Activated CD4-positive, CD25-positive, alpha-beta regulatory T cell treated with anti-CD3 and anti-CD28 coated beads, Interleukin-2, amount 50 U/mL, for 72 hours (primary cell): Measurements from ENCODE around the gene PHF1.

Experiments
- DNase-seq: peaks from one replicate; pipeline ENCODE4 v3.0.0; 2021

The PHF1 gene

DNA sequence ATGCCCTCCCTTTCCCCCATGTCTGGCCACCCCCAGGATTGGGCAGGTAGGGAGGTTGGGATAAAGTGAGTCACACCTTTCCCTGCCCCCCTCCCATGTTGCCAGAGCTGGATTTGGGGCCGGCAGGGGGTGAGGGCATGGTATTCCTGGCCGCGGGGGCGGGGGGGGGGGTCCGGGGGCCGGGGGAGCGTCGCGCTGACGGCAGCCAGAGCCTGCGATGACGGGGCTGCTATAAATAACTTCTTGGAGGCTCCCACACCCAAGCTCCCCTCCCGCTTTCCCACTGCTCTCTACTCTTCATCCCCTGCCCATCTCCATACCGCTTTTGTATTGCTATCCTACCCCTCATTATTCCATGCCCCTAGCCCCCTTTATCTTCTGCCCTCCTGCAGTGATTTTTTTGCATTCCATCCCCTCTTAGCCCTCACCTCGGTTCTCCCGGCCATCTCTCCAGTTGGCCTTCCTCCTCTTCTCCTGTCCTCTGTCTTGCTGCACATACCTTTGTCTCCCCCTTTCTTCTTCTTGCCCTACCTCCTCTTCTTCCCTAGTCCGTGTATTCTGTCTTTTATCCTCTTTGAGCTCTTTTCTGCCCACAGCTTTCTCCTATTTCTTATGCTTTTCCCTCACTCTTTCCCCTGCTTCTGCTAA is 22.9 kb downstream of the PHF1 start:
- DNase-seq = no peak

DNA sequence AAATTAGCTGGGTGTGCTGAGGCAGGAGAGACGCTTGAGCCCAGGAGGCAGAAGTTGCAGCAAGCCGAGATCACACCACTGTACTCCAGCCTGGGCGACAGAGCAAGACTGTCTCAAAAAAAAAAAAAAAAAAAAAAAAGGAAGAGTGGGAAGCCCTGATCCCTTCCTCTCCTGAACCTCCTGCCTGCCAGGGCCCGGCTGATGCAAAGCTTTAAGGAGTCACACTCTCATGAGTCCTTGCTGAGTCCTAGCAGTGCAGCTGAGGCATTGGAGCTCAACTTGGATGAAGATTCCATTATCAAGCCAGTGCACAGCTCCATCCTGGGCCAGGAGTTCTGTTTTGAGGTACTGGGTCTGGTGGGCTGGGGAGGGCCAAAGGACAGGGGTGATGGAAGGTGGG is 24.1 kb downstream of the PHF1 start:
- no peak for DNase-seq

DNA sequence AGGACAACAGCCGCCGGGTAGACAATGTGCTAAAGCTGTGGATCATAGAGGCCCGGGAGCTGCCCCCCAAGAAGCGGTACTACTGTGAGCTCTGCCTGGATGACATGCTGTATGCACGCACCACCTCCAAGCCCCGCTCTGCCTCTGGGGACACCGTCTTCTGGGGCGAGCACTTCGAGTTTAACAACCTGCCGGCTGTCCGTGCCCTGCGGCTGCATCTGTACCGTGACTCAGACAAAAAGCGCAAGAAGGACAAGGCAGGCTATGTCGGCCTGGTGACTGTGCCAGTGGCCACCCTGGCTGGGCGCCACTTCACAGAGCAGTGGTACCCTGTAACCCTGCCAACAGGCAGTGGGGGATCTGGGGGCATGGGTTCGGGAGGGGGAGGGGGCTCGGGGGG is 26.9 kb downstream of the PHF1 start:
- no peak for DNase-seq

DNA sequence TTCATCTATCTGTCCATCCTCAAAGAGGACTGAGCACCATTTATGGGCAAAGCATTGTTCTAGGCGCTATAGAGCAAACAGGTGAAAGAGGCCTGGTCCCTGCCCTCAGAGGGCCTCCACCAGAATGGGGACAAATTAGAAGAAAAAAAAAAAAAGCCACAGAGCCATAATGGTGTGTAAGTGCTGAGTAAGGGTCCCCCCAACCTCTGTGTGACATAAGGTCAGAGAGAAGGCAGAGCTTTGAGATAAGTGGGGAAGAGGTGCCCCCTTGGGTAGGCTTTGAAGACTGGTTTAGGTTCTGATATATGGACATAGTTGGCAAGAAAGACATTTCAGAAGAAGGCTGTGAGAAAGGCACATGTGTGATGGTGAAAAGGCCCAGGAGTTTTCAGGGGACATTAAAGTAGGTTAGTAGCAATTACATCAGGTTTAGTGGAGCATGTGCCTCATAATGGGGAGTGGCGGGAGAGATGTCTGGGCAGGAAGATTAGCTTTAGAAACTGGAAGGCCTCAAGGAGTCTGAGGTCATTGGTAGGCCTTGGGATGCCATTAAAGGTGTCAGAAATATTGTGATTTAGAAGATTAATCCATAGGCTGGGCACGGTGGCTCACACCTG is 28.3 kb downstream of the PHF1 start:
- no peak for DNase-seq

DNA sequence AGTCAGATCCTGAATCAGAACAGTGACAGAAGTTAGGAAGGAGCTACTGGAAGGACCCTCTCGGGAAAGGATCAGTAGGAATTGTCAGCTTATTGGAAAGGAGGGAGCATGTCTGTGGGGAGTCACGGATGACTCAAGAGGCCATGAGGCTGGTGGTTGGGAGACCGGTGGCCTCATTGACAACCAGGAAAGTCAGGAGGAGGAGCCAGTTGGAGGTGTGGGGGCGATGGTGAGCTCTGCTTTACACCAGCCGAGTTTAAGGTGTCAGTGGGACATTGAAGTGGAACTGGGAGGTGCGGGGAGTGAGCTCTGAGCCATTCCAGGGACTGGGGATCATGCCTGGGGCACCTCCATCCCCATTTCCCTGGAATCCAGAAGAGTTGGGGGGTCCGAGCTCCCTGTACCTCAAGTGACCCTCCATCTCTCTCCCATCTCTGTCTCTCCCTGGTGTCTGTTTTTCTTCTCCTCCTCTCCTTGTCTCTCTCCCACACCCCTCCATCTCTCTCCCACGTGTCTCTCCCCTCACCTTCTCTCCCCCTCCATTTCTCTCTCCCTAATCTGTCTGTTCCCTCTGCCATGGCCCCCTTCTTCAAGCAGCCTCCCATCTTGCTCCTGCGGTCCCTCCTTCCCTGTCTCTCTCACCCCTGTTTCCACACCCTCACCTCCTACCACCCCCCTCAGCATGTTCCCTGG is 29.3 kb downstream of the PHF1 start:
- no peak for DNase-seq

DNA sequence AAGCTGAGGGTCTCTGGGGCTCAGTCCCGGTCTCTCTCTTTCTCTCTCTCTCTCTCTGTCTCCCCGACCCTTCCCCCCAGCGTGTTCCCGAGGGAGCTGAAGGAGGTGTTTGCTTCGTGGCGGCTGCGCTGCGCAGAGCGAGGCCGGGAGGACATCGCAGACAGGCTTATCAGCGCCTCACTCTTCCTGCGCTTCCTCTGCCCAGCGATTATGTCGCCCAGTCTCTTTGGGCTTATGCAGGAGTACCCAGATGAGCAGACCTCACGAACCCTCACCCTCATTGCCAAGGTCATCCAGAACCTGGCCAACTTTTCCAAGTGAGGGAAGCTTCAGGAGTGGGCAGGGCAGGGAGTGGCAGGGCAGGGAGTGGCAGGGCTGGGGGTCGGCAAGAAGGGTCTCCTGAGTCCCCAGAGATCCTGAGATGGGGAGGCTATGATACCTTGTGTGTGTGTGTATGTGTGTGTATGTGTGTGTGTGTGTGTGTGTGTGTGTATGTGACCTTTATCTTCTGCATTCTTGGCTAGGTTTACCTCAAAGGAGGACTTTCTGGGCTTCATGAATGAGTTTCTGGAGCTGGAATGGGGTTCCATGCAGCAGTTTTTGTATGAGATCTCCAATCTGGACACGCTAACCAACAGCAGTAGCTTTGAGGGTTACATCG is 30.0 kb downstream of the PHF1 start:
- no peak for DNase-seq

DNA sequence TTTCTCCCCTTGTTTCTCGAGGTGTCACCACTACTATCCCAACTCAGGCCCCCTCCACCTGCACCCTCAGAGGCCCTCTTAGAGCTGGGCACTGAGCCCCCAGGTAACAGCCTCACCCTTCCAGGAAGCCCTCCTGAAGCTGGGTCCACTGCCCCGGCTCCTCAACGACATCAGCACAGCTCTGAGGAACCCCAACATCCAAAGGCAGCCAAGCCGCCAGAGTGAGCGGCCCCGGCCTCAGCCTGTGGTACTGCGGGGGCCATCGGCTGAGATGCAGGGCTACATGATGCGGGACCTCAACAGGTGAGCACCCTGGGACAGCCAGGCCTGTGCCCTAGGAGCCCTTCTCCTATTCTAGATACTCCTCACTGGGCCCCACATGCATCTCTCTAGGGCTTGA is 30.6 kb downstream of the PHF1 start:
- no peak for DNase-seq

DNA sequence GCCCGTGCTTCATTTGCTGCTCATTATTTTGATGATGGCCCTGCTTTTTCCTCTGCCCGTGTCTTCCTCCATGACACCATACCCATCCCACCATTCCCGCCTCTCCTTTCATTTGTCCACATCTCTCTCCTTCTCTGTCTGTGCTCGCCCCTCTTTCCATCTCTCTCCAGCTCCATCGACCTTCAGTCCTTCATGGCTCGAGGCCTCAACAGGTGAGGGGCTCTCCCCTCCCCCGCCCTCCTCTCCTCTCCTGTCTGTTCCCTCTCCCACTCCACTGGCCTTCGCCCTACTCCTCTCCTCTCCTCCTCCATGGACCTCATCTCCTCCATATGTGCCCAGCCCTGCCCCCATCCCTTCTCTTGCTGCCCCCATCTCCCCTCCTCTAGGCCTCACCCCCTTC is 31.5 kb downstream of the PHF1 start:
- DNase-seq = no peak

DNA sequence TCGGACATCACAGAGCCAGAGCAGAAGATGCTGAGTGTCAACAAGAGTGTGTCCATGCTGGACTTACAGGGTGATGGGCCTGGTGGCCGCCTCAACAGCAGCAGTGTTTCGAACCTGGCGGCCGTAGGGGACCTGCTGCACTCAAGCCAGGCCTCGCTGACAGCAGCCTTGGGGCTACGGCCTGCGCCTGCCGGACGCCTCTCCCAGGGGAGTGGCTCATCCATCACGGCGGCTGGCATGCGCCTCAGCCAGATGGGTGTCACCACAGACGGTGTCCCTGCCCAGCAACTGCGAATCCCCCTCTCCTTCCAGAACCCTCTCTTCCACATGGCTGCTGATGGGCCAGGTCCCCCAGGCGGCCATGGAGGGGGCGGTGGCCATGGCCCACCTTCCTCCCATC is 32.2 kb downstream of the PHF1 start:
- no peak for DNase-seq

DNA sequence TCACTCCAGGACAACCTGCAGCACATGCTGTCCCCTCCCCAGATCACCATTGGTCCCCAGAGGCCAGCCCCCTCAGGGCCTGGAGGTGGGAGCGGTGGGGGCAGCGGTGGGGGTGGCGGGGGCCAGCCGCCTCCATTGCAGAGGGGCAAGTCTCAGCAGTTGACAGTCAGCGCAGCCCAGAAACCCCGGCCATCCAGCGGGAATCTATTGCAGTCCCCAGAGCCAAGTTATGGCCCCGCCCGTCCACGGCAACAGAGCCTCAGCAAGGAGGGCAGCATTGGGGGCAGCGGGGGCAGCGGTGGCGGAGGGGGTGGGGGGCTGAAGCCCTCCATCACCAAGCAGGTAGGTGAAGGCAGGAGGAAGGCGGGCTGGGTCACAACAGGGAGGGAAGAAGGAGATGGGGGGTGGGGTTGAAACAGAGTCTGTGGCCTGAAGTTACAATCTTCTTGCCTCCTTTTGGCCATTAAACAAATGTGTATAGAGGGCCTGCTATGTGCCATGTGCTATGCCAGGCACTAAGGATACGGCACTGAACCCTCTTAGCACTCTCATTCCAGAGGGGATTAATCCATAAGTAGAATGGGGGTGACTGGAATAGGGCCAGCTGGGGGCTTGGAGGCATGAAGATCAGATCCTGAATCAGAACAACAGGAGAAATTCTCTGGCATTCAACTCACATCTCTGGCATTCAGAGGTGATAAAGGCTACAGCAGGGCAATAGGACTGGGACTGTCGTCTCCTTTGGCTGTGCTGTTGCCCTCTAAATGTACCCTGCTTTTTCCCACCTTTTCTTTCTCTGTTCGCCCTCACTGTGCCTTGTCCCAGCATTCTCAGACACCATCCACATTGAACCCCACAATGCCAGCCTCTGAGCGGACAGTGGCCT is 33.0 kb downstream of the PHF1 start:
- no peak for DNase-seq

DNA sequence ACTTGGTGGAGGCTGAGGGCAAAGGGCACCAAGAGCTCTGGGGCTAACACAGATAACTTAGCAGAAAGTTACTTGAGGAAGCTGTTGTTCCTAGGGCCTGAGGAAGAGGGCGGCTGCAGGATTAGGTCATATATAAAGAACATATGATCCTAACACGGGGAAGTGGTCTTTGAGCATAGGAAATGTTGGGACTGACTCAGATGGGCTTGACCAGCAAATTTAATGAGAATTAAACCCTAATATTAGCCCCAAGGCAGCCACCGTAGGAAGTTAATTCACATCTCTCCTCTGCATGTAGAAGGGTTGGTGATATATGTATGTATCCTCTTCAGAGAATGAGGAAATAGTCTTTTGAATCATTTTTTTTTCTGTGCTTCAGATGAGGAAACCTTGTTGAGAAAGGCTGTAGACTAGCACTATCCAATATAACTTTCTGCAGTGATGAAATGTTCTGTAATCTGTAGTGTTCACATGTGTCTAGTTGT is 34.3 kb downstream of the PHF1 start:
- no peak for DNase-seq

DNA sequence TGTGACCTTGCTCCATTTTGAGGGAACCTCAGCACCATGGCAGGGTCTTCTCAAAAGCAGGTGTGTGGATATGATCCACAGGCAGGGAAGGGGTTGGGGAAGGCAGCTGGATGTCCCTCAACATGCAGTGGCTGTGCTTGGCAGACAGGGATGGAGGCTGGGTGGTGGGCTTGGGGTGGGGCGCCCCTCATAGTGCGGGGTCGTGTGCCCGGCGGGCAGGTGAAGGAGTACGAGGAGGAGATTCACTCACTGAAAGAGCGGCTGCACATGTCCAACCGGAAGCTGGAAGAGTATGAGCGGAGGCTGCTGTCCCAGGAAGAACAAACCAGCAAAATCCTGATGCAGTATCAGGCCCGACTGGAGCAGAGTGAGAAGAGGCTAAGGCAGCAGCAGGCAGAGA is 35.5 kb downstream of the PHF1 start:
- DNase-seq = no peak

DNA sequence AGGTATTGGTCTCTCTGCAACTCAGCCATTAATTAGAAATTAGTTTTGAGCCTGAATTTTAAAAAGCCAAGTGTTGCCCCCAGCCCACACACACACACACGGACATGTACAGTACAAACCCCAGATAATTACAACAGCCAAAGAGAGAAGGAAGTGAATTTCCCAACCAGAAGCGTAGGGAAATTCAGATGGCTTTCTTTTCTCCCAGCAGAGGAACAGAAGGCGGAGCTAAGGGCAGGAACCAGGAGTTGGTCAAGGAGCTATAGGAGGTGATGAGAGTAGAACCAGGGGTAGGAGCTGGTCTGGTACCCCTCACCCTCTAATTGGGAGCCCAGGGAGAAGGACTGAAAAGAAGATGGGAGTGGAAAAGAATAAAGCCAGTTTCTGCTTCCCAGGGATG is 39.6 kb downstream of the PHF1 start:
- no peak for DNase-seq

DNA sequence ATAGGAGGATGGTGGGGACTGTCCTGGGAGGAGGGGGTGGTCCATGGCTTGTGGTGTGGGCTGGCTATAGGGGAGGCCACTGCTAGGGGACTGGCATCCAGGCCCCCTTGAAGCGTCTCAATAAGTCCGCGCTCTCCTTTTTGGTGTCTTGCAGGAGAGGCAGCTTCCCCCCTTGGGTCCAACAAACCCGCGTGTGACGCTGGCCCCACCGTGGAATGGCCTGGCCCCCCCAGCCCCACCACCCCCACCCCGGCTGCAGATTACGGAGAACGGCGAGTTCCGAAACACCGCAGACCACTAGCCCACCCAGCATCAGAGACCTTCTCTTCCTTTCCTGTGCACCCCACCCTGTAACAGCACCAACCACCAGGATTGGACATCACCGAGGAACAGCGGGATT is 40.8 kb downstream of the PHF1 start:
- DNase-seq = no peak

DNA sequence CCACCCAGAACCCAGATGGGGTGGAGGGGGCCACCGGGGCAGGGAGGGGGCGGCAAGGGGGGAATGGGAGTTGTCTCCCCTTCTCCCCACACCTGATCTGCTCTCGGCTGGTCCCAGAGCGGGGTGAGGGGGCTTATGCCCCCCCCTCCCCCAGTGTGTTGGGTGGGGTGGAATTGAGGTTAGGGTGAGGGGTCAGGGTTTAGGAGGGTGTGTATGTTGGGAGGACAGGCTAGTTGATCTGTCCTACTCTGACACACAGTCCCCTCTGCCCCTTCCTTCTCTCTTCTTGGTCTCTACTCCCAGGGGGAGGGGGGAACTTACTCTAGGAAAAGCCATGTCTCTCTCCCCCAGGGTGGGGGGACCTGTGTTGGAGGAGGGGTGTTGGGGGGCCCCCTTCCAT is 41.7 kb downstream of the PHF1 start:
- DNase-seq = no peak

DNA sequence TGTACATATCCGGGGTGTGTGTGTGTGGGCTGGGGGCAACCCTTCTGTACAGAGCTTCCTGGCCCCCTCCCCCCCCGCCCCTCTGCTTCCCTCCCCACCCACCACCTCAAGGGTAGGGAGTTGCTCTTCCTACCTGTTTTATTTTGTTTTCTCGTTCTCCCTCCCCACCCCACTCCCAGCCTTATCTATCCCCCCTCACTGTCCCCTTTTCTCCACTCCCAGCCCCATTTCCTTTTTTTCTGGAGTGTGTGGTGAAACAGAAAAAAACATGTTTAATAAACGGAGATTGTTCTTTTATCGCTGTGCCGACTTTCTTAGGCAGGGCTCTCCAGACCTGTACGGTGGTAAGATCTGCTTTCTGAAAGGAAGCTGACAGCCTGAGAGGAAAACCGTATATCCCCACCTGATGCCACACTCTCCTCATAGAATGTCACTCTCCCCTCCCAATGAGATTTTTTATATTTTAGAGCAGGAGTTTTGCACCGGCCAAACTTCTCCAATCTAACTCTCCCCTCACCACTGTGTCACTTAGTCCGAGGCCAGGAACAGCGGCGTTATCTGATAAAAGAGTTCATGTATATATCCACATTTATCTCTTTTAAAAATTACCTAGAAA is 42.7 kb downstream of the PHF1 start:
- no peak for DNase-seq

DNA sequence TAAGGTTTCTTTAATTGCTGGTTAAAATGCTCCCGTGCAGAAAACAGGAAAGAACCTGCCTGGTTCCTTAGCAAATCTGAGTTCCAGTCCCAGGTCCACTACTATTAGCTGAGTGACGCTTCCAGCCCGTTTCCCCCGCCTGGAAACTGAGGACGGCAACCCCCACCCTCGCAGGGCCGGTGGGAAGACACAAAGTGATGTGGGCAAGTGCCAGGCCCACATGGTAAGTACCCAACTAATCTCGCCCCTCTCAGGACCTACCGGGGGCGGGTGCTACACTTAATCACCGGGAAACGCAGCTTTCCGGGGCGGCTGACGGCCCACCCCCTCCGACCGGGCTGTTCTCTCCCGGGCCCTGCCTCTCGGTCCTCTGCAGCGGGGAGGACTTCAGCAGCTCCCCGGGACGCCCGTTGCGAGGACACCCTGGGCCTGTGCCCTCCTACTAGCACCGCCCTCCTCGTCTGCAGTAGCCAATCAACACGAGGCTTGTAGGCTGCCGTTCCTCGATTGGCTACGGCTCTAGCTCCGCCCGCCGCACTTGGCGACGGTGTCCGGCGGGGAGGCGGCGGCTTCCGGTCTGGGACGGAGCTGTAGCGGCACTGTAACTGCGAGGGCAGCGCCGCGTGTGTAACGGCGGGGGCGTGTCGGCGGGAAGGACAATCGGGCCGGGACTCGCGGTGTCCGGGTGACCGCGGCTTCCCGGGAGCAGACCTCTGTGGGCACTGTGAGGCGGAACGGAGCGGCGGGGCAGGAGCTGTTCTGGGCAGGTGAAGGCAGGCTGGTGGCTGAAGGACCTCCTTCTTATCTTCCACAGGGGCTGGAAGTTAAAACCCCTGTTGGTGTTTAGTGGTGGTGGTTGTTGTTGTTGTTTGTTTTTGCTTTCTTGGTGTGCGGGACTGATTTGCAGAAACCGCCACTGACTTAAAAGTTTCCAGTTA is 43.5 kb downstream of the PHF1 start, which contains the start of gene ZBTB9:
Gene ZBTB9 (plus strand): TSS at position 568 of the 938 bp plus-strand sequence. CDS start 525 bp downstream, outside the sequence.
- DNase-seq = peak; percentile 90

DNA sequence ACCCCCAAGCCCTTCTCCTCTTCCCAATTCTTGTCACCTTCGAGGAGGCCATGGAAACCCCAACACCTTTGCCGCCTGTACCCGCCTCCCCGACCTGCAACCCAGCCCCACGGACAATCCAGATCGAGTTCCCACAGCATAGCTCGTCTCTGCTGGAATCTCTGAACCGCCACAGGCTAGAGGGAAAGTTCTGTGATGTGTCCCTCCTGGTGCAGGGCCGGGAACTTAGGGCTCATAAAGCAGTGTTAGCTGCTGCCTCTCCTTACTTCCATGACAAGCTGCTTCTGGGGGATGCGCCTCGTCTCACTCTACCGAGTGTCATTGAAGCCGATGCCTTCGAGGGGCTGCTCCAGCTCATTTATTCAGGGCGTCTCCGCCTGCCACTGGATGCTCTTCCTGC is 44.2 kb downstream of the PHF1 start:
- DNase-seq = no peak

DNA sequence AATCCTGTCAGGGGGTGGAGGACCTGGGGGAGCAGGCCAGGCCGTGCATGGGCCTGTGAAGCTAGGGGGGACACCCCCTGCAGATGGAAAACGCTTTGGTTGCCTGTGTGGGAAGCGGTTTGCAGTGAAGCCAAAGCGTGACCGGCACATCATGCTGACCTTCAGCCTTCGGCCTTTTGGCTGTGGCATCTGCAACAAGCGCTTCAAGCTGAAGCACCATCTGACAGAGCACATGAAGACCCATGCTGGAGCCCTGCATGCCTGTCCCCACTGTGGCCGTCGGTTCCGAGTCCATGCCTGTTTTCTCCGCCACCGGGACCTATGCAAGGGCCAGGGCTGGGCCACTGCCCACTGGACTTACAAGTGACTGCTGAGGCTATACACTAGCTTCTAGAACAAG is 45.3 kb downstream of the PHF1 start:
- no peak for DNase-seq

DNA sequence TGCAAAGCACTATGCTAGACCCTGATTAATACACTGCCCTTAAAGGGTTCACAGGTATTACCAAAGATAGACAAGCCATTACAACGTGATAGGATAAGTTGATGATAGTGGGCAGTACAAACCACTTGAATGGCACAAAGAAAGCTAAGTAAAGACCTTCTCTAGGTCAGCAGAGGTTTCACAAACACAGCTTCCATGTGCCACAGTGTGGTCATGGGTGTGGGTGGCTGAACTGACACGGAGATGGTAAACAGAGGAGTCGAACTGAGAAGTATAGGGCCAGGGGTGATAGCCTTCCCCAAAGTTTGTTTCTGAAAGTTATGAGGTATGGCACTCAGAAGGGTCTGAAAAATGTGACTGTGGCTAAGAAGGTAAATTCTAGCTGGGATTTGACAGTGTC is 47.9 kb downstream of the PHF1 start:
- DNase-seq = no peak

DNA sequence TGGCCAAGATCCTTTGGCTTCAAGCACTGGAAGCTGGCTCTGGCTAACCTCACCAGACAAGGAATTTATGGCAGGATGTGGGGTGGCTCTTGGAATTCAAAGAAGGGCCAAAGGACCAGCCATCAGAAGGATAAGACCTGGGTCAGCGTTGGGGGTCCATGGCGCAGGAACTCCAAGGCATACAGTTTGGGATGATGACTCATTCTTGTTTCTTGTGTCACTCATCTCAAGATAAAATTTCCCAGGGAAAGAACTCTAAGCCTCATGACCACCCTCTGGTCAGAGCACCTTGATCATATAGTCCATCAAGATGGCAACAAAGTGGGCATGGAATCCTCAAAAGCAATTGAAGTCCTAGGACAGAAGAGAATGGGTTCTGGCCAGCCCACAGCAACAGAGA is 48.4 kb downstream of the PHF1 start:
- no peak for DNase-seq
